Sigmoid colon (tissue), 4 donors: ENCODE data around the gene INKA1.

Experiments
- EP300 ChIP-seq, 4 donors: sonication (generic); formaldehyde crosslinking; IDR thresholded peaks; one replicate each; pipeline ENCODE4 v1.6.1; 2017; ENCODE audit warnings: antibody characterized with exemption in 4 of 4
- POLR2A ChIP-seq, 2 donors: fragments of 450-650 bp; IDR thresholded peaks; one replicate each; pipeline ENCODE4 v1.6.1; 2016; ENCODE audit warnings: antibody characterized with exemption in 2 of 2, mild to moderate bottlenecking in 2 of 2, moderate library complexity in 2 of 2
- TF ChIP-seq, protein P1 (sequence below), 4 experiments: fragments of 450-650 bp in 3 of 4; fragments of 200-600 bp in 1 of 4; IDR thresholded peaks; one replicate each; pipeline ENCODE4 v1.5.1; 2016 to 2019; ENCODE audit warnings: antibody characterized with exemption in 4 of 4, mild to moderate bottlenecking in 3 of 4, moderate library complexity in 2 of 4

GRCh38 chr3:49786357-49787181 is 16.5 kb upstream of the INKA1 start, which contains the start of gene IP6K1:
- TF ChIP-seq, protein P1, sequence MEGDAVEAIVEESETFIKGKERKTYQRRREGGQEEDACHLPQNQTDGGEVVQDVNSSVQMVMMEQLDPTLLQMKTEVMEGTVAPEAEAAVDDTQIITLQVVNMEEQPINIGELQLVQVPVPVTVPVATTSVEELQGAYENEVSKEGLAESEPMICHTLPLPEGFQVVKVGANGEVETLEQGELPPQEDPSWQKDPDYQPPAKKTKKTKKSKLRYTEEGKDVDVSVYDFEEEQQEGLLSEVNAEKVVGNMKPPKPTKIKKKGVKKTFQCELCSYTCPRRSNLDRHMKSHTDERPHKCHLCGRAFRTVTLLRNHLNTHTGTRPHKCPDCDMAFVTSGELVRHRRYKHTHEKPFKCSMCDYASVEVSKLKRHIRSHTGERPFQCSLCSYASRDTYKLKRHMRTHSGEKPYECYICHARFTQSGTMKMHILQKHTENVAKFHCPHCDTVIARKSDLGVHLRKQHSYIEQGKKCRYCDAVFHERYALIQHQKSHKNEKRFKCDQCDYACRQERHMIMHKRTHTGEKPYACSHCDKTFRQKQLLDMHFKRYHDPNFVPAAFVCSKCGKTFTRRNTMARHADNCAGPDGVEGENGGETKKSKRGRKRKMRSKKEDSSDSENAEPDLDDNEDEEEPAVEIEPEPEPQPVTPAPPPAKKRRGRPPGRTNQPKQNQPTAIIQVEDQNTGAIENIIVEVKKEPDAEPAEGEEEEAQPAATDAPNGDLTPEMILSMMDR (IDR thresholded peaks at IDR 0.05): no peak
- TF ChIP-seq EP300 (IDR thresholded peaks at IDR 0.05) (no peak), POLR2A (IDR thresholded peaks at IDR 0.05) (peak; percentile 79 to 84)
